GM21619 (cell line): ENCODE measurements around the gene GSC2.

Experiments used
- ATAC-seq: cut with Tn5 transposase; IDR thresholded peaks from one replicate; pipeline ENCODE4 v1.9.1; 2021; ENCODE audit not compliant: unreplicated experiment

The GSC2 gene

DNA sequence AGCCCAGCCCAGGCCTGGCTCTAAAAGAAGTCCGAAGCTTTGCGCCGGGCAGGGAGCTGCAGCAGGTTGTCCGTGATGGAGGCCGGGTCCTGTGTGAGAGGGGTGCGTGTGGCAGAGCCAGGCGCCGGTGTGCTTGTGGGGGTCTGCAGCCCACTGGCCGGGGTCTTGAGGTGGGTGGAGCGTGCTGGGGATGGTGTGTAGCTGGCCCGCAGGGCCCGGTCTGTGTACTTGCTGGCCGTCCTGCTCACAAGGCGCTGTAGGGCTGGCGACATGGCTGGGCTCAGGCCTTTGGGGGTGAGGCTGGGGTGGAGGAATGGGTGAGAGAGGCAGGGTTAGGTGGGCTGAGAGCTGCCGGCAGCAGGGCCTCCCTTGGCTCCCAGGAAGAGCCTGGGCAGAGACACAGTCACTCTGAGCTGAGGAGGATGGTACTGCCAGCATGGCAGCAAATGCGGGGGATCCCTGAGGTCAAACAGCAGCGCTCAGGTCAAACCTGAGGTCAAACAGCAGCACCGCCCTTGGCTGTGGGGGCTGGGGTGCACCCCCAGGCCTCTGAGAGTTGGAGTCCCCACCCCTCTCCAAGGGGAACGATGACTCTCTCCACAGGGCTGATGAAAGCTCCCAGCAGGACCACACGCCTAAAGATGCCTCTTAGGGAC lies 15.8 kb downstream of the GSC2 start:
- no peak for ATAC-seq

- no peak for ATAC-seq
Observed at GRCh38 chr22:19133561-19133960, 16.5 kb downstream of the GSC2 start.

DNA sequence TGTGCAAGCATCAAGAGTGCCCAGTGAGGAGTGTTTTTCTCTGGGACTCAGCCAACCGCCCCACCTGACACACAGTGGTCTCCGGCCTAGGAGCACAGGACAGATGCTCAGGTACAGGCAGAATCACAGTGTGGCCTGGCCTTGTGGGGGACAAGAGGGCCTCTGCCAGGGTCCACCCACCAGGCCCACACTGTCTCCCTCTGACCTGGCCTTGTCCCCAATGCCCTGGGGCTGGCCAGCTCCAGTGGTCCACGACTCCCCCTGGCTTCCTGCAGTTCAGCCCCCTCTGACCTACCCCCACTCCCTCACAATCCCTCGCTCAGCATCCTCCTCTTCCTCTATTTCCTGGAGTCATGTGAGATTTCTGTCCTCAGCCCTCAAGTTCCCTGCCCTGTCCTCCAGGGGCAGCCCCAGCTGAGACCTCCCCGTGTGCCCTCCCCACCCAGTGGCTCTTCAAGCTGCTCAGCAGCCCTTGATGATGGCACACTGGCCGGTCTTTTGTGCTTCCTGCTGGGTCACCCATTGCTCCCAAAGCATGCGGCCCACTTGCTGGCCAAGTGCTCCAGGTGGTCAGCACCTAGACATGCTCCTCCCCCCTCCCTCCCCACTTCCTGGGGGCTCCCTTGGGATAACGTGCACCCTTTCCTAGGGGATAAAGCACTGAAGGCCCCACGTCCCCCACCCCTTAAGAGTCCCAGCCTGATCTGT lies 17.2 kb downstream of the GSC2 start:
- no peak for ATAC-seq

DNA sequence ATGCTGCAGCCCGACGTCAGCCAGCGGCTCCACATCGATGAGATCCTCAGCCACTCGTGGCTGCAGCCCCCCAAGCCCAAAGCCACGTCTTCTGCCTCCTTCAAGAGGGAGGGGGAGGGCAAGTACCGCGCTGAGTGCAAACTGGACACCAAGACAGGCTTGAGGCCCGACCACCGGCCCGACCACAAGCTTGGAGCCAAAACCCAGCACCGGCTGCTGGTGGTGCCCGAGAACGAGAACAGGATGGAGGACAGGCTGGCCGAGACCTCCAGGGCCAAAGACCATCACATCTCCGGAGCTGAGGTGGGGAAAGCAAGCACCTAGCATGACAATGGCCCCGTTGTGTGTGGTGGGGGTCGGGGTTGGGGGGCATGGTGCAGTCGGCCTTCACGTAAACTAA lies 17.9 kb downstream of the GSC2 start:
- no peak for ATAC-seq

- ATAC-seq: no peak
Observed at GRCh38 chr22:19131685-19132015, 18.4 kb downstream of the GSC2 start.

DNA sequence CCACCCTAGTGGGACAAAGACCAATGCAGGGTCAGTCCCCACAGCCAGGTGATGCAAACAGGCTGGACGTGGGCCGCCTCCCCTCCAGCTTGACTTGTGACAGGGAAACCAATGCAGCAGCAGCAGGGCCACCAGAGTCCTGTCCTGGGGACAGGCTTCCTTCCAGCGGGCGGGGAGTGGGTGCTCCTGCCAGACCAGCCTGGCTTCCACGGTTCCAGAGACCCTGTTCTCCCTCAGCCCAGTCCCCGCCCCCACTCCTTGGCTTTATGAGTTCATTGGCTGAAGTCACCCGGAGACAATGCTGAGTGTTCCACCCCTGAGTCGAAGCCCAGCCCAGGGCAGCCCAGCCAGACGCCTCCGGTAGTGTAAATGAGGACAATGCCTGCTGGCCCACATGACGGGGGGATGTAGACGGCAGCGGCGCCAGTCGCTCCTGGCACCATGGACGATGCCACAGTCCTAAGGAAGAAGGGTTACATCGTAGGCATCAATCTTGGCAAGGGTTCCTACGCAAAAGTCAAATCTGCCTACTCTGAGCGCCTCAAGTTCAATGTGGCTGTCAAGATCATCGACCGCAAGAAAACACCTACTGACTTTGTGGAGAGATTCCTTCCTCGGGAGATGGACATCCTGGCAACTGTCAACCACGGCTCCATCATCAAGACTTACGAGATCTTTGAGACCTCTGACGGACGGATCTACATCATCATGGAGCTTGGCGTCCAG lies 19.0 kb downstream of the GSC2 start, which contains the start of gene TSSK2:
Gene TSSK2, plus strand, starts transcription at position 350 of the 726 bp plus-strand sequence. Its CDS starts 92 bp downstream, at position 442.
- ATAC-seq: no peak

DNA sequence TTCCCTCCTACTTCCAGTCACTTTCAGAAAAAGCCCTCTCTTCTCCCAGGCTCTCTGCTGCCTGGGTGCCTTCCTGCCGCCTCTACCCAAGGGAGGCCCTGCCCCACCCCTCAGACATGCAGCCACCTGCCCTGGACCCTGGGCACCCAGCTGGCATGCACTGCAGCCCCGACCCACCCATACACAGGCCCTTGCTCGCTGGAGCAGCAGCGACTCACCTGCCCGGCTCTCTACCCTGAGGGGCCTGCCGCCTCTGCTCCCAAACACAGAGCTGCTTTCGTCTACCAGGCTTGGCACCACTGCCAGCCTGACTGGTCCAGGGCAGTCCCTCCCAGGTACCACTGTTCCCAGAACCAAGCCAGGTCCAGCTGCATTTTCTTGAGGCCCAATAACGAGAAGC lies 20.2 kb downstream of the GSC2 start:
- no peak for ATAC-seq

DNA sequence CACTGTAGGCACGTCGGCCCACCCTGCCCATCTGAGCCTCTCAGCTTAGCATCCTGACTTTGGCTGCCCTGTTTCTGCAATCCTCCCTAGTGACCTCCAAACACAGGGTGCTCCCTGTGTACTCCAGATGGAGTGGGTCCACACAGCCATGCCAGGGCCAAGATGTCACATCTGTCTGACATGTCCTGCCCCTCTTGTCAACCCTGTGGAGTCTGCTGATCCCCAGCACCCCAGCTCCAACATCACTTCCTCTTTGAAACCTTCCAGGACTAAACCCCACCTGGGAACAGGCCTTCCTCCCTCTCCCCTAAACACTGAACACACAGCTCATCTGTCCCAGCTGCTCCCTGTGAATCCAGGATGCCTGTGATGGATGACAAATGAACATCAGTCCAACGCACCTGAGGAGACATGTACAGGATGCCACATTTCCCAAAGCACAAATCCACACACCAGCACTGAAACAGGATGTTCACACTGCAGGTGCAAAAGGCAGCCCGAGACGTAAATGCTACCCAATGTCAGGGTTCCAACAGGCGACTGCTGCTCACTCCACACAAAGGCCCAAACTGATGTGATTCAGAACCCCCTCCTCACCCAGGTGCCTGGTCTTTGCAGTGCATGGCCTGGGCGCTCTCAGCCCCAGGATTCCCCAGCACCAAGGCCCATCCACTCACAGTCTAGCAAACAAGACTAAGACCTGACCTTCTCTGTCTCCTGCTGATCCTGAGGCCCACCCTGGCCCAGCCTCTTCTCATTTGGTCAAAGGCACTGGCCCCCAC lies 21.0 kb downstream of the GSC2 start:
- ATAC-seq: no peak

- no peak for ATAC-seq
Observed at GRCh38 chr22:19128009-19128401, 22.1 kb downstream of the GSC2 start.

GRCh38 chr22:19127329-19128008 lies 22.6 kb downstream of the GSC2 start:
- ATAC-seq: no peak

DNA sequence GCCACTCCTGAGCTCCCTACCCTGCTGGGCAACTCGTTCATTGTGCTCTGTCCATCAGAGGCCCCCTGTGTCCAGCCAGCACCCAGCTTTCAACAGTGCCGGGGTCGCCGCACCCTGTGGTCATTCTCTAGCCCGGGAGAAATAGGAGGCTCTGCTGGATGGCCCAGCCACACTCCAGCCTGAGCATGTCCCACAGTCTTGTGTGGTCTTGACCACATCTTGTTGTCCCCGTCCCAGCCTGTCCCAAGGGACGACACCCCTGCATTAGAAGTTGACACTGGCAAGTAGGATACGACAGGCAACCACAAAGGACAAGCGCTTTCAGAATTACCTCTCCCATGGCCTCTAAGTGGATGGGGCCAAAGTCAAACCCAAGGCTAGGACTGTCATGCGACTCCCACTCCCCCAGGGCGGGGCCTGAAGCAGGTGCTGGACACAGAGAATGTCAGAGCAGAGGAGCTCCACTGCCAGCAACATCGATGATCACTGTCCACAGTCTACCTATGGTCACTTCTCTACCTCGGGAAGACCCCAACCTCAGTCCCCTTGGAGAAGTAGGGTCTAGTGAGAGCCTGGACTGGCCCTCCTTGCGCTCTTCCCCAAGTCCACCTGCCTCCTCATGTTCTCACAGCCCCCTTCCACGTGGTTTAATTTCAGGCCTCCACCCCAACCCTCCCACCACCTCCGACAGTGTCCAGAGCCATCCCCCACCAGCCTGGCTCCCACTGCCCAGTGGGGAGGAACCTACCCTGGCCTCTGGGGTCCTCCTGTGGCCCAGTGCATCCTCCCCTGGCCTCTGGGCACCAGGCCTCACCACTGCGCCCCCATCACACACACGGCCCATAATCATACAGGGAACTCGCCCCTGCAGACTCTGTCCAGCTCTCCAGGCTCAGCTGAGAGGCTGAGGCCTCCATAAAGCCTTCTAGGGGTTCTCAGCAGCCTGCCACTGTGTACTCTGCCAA lies 23.5 kb downstream of the GSC2 start:
- ATAC-seq: no peak

GRCh38 chr22:19125474-19126308 lies 24.4 kb downstream of the GSC2 start:
- no peak for ATAC-seq

DNA sequence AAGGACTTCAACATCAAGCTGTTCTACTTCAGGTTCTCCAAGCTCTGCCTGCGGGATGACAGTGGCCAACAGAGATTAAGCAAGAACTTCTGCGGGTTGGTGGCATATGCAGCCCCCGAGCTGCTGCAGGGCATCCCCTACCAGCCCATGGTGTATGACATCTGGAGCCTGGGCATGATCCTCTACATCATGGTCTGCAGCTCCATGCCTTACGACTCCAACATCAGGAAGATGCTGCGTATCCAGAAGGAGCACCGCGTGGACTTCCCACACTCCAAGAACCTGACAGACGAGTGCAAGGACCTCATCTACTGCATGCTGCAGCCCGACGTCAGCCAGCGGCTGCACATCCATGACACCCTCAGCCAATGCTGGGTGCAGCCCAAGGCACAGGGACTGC lies 25.1 kb downstream of the GSC2 start:
- no peak for ATAC-seq

- no peak for ATAC-seq
Observed at GRCh38 chr22:19124377-19124776, 25.7 kb downstream of the GSC2 start.

- ATAC-seq: no peak
Observed at GRCh38 chr22:19123936-19124335, 26.2 kb downstream of the GSC2 start.

DNA sequence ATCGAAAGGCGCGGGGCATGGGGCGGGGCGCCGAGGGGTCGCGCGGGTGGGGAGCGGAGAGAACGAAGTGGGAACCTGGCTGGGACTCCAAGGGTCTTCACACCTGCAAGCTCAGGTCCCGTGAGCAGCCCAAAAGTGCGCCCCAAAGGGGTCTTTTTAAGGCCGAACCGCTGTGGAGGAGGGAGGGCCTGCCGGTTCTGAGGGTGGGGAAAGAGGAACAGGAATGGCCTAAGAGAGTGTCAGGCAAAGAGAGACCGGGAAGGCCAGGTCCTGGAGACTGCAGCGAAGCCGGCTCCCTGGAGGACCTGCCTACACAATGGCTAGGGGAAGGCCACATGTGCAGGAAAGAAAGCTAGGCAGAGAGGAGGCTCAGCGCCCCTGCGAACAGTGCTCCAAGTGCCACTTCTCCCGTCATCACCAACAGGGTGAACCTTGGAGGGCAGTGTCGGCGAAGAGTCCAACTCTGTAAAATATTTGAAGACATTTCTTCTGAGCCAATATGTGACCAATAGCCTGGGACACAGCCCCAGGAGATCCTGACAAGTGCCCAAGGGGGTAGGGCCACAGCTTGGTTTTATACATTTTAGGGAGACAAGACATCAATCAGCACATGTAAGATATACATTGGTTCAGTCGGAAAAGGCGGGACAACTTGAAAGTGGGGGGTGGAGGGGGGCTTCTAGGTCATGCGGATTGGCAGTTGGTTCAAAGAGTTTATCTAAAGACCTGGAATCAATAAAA lies 27.2 kb downstream of the GSC2 start:
- ATAC-seq: no peak

GRCh38 chr22:19122143-19122751 lies 27.8 kb downstream of the GSC2 start, which contains the start of gene DGCR2:
Gene DGCR2 (minus strand): TSS chr22:19122412. CDS start chr22:19122206, 206 bp downstream.
- ATAC-seq: peak; percentile 71
